Mucosa of descending colon (tissue), 3 donors: ENCODE data around the gene SKA1. TPM values are rescaled to one million over a fixed set of nuclear protein-coding genes. Genes with fewer than 3 reads are reported as not detected.

Experiments
- ATAC-seq: fragments of 200-7000 bp; cut with Tn5 transposase; one replicate; pipeline ENCODE4 v1.9.1; 2020; ENCODE audit warnings: mild to moderate bottlenecking, moderate library complexity
- DNase-seq, 3 donors: peaks; one replicate each; pipeline ENCODE4 v3.0.0-alpha.2; 2020
- H3K36me3 ChIP-seq: fragments of 200-600 bp; one replicate; pipeline ENCODE4 v1.8.0; 2021; ENCODE audit warnings: low read depth, mild to moderate bottlenecking
- H3K4me1 ChIP-seq: fragments of 200-600 bp; one replicate; pipeline ENCODE4 v1.8.0; 2021; ENCODE audit warnings: low read depth, mild to moderate bottlenecking
- H3K4me3 ChIP-seq: fragments of 200-600 bp; one replicate; pipeline ENCODE4 v1.8.0; 2021; ENCODE audit warnings: mild to moderate bottlenecking
- H3K9me3 ChIP-seq: fragments of 200-600 bp; one replicate; pipeline ENCODE4 v1.8.0; 2021; ENCODE audit warnings: mild to moderate bottlenecking
- CTCF ChIP-seq: fragments of 200-600 bp; IDR thresholded peaks from one replicate; pipeline ENCODE4 v1.8.0; 2022; ENCODE audit warnings: antibody characterized with exemption, mild to moderate bottlenecking
- intact Hi-C, 2 donors: fragments of 100-400 bp; cut with DNase I in 1 of 2; cut with micrococcal nuclease in 1 of 2; formaldehyde crosslinking; loops; one replicate each; pipeline versions ENCODE4 v1.11.0 to v1.11.1; 2022; cut with DNase I, micrococcal nuclease
- total RNA-seq, 3 donors: library from RNA; stranded (reverse); fragmentation: NEBNext Ultra II Directional in 2 of 3; extraction: Animal tissue kit (Norgen Biotek cat#: 25700) in 2 of 3; gene quantifications; one replicate each; pipeline versions ENCODE4 v1.2.1 to v1.2.4, GENCODE V29; 2021 to 2023
- donor health status: DM: no; HTN: no; CAD: no; lungs with moderate emphysema.
- donor health status: DM: no; HTN: no; CAD: no.
- donor health status: DM: no; HTN: yes; CAD: no.

Gene SKA1
- total RNA-seq, 3 donors from 2014 or later, result 1.0 to 7.2 (median 1.0) TPM

GRCh38 chr18:50372743-50373142 is 2.1 kb upstream of the SKA1 start:
- Histone ChIP-seq H3K4me3 (no peak overlapping the region), H3K4me1 (peaks cover 10% of the 10 kb centered on the region), H3K36me3 (no peaks in the 10 kb centered on the region), H3K9me3 (peaks cover 16% of the 10 kb centered on the region)
- ATAC-seq, result no peak
- no peak for DNase-seq
- intact Hi-C loops, result no loop called here
- TF ChIP-seq CTCF, result no peak

GRCh38 chr18:50373561-50374219 is 1.2 kb upstream of the SKA1 start:
- Histone ChIP-seq H3K36me3 (no peaks in the 10 kb centered on the region), H3K4me1 (peaks cover 10% of the 10 kb centered on the region), H3K4me3 (no peak overlapping the region), H3K9me3 (peaks cover 16% of the 10 kb centered on the region)
- intact Hi-C loops, result no loop called here
- peak in 2 of 3 donors; percentile 43 to 49 for DNase-seq
- peak; percentile 50 for ATAC-seq
- no peak for TF ChIP-seq CTCF

GRCh38 chr18:50374220-50374752 is 560 bp upstream of the SKA1 start:
- ATAC-seq (peak; percentile 55), DNase-seq (peak in 1 of 3 donors; percentile 19)
- intact Hi-C loops, result no loop called here
- peaks cover 10% of the 10 kb centered on the region for H3K4me1 ChIP-seq
- H3K9me3 ChIP-seq, result peaks cover 14% of the 10 kb centered on the region
- H3K36me3 ChIP-seq, result no peaks in the 10 kb centered on the region
- H3K4me3 ChIP-seq, result no peak overlapping the region
- TF ChIP-seq CTCF, result no peak

GRCh38 chr18:50377061-50377798 is 2.4 kb downstream of the SKA1 start:
- TF ChIP-seq CTCF, result no peak
- intact Hi-C loops, result no loop called here

GRCh38 chr18:50388988-50389387 is 14.1 kb downstream of the SKA1 start:
- H3K9me3 ChIP-seq, result no peaks in the 10 kb centered on the region
- ATAC-seq (no peak), DNase-seq (no peak)
- H3K4me3 ChIP-seq, result no peak overlapping the region
- H3K36me3 ChIP-seq, result no peaks in the 10 kb centered on the region
- intact Hi-C loops, result no loop called here
- no peak for TF ChIP-seq CTCF
- H3K4me1 ChIP-seq, result no peaks in the 10 kb centered on the region

More at GRCh38 chr18:50377061-50377798, 2.4 kb downstream of the SKA1 start:
- Histone ChIP-seq H3K9me3 (no peaks in the 10 kb centered on the region), H3K36me3 (no peaks in the 10 kb centered on the region), H3K4me3 (no peak overlapping the region), H3K4me1 (peaks cover 10% of the 10 kb centered on the region)
- no peak for ATAC-seq
- no peak for DNase-seq
